SU-DHL-6 (cell line): Measurements from ENCODE around the gene LBX2.
A peak's percentile ranks its signal among the peaks of the same experiment; 100 is the strongest.

Experiments used
- CTCF ChIP-seq: fragments of 200-600 bp; sonication (generic); IDR thresholded peaks from one replicate; pipeline ENCODE4 v1.5.1; 2017; ENCODE audit warnings: antibody characterized with exemption, mild to moderate bottlenecking, low read length, moderate library complexity; ENCODE audit not compliant: insufficient read depth, poor library complexity, severe bottlenecking
- EZH2phosphoT487 ChIP-seq: fragments of 200-600 bp; sonication (generic), shearing (Covaris generic); conservative IDR thresholded peaks from 2 replicates; pipeline ENCODE4 v1.6.1; 2018; ENCODE audit warnings: mild to moderate bottlenecking, antibody characterized with exemption, low read length, moderate library complexity, mixed read lengths

GRCh38 chr2:74532222-74532621 lies 32.8 kb upstream of the LBX2 start:
- TF ChIP-seq CTCF (peak; percentile 8), EZH2phosphoT487 (no peak)
